ENCODE results near the gene PCDHGA6.

DNA sequence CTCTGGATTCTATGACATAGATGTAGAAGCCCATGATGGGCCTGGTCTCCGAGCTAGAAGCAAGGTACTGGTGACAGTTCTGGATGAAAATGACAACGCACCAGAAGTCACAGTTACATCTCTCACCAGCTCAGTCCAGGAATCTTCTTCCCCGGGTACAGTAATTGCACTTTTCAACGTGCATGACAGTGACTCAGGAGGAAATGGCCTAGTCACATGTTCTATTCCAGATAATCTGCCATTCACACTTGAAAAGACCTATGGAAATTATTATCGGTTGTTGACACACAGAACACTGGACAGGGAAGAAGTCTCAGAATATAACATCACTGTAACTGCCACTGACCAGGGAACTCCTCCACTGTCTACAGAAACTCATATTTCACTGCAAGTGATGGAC lies 17.6 kb upstream of the PCDHGA6 start:
- TF ChIP-seq, protein P1, sequence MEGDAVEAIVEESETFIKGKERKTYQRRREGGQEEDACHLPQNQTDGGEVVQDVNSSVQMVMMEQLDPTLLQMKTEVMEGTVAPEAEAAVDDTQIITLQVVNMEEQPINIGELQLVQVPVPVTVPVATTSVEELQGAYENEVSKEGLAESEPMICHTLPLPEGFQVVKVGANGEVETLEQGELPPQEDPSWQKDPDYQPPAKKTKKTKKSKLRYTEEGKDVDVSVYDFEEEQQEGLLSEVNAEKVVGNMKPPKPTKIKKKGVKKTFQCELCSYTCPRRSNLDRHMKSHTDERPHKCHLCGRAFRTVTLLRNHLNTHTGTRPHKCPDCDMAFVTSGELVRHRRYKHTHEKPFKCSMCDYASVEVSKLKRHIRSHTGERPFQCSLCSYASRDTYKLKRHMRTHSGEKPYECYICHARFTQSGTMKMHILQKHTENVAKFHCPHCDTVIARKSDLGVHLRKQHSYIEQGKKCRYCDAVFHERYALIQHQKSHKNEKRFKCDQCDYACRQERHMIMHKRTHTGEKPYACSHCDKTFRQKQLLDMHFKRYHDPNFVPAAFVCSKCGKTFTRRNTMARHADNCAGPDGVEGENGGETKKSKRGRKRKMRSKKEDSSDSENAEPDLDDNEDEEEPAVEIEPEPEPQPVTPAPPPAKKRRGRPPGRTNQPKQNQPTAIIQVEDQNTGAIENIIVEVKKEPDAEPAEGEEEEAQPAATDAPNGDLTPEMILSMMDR (IDR thresholded peaks at IDR 0.05; ENCODE audit: control extremely low read depth in 1 of 3, insufficient read depth in 1 of 3, low read depth in 1 of 3, low read length in 3 of 3) = no peak
- no peak for TF ChIP-seq SIN3A (conservative IDR thresholded peaks at IDR 0.05 in 1 of 2, IDR thresholded peaks at IDR 0.05 in 1 of 2; ENCODE audit: low read depth in 1 of 2, low read length in 2 of 2)
- TF ChIP-seq POLR2AphosphoS5 (IDR thresholded peaks at IDR 0.05; ENCODE audit: low read depth, low read length) = no peak
- no peak for TF ChIP-seq EP300 (IDR thresholded peaks at IDR 0.05; ENCODE audit: borderline replicate concordance in 1 of 2, low read depth in 2 of 2, low read length in 2 of 2)
- TF ChIP-seq POLR2A (IDR thresholded peaks at IDR 0.05; ENCODE audit: control extremely low read depth in 1 of 2, low read depth in 2 of 2, low read length in 2 of 2) = no peak

Data from H1 (cell line).